DND-41 (cell line): Measurements from ENCODE around the gene ATF4.

ENCODE experiments used
- ATAC-seq: fragments of 200-7000 bp; cut with Tn5 transposase; 3 replicates; pipeline ENCODE4 v1.9.1; 2021; ENCODE audit warnings: low read depth; ENCODE audit not compliant: insufficient read depth
- DNase-seq: peaks from one replicate; pipeline ENCODE4 v3.0.0-alpha.2; 2020
- H2AFZ ChIP-seq: 2 replicates; pipeline ENCODE4 v1.6.0; 2012; ENCODE audit warnings: low read depth, low read length
- H3K27ac ChIP-seq: 2 replicates; pipeline ENCODE4 v1.5.1; 2012; ENCODE audit warnings: low read length, inconsistent platforms
- H3K27me3 ChIP-seq: fragments of 200-600 bp; sonication (generic); 2 replicates; pipeline ENCODE4 v1.6.0; 2012; ENCODE audit warnings: low read length, mild to moderate bottlenecking, inconsistent platforms; ENCODE audit not compliant: insufficient read depth, poor library complexity
- H3K36me3 ChIP-seq: 2 replicates; pipeline ENCODE4 v1.5.1; 2012; ENCODE audit warnings: low read length, inconsistent platforms; ENCODE audit not compliant: insufficient read depth
- H3K4me1 ChIP-seq: 2 replicates; pipeline ENCODE4 v1.5.1; 2012; ENCODE audit warnings: mild to moderate bottlenecking, low read length; ENCODE audit not compliant: insufficient read depth
- H3K4me2 ChIP-seq: 2 replicates; pipeline ENCODE4 v1.6.0; 2012; ENCODE audit warnings: mild to moderate bottlenecking, moderate library complexity, low read length, inconsistent platforms; ENCODE audit not compliant: insufficient read depth
- H3K4me3 ChIP-seq, 2 experiments: fragments of 200-600 bp in 1 of 2; shearing (Covaris generic) in 1 of 2; 2 replicates each; pipeline ENCODE4 v1.5.1; 2012 to 2016; ENCODE audit warnings: inconsistent platforms in 2 of 2, low read length in 2 of 2, mild to moderate bottlenecking in 2 of 2, low read depth in 1 of 2, moderate library complexity in 1 of 2
- H3K79me2 ChIP-seq: 2 replicates; pipeline ENCODE4 v1.6.0; 2012; ENCODE audit warnings: low read length, inconsistent platforms; ENCODE audit not compliant: insufficient read depth
- H3K9ac ChIP-seq: 2 replicates; pipeline ENCODE4 v1.6.0; 2012; ENCODE audit warnings: low read depth, mild to moderate bottlenecking, inconsistent platforms, low read length, moderate library complexity
- H3K9me3 ChIP-seq: 2 replicates; pipeline ENCODE4 v1.5.1; 2012; ENCODE audit warnings: low read length, moderate library complexity, mild to moderate bottlenecking, inconsistent platforms; ENCODE audit not compliant: insufficient read depth, severe bottlenecking
- H4K20me1 ChIP-seq: 2 replicates; pipeline ENCODE4 v1.6.0; 2012; ENCODE audit warnings: low read length; ENCODE audit not compliant: insufficient read depth
- EZH2 ChIP-seq: IDR thresholded peaks from 3 replicates; pipeline ENCODE4 v1.6.1; 2012; ENCODE audit warnings: borderline replicate concordance, low read depth, mild to moderate bottlenecking, moderate library complexity, low read length, inconsistent platforms; ENCODE audit not compliant: severe bottlenecking
- TF ChIP-seq, protein P1 (sequence below): IDR thresholded peaks from 2 replicates; pipeline ENCODE4 v1.5.1; 2012; ENCODE audit warnings: borderline replicate concordance, low read length, moderate library complexity, mild to moderate bottlenecking; ENCODE audit not compliant: poor library complexity, severe bottlenecking; ENCODE audit errors: extremely low read depth

The ATF4 gene

GRCh38 chr22:39565414-39565944 is 45.1 kb downstream of the ATF4 start:
- ATAC-seq (no peak), DNase-seq (no peak)
- Histone ChIP-seq H3K79me2 (no peaks in the 10 kb centered on the region), H3K9ac (no peak overlapping the region), H3K36me3 (no peaks in the 10 kb centered on the region), H3K9me3 (no peaks in the 10 kb centered on the region), H3K4me3 (no peak overlapping the region), H4K20me1 (no peaks in the 10 kb centered on the region), H3K27me3 (no peaks in the 10 kb centered on the region), H2AFZ (no peak overlapping the region), H3K27ac (no peak overlapping the region), H3K4me2 (no peak overlapping the region), H3K4me1 (peaks cover 22% of the 10 kb centered on the region)
- TF ChIP-seq EZH2: no peak
- TF ChIP-seq, protein P1, sequence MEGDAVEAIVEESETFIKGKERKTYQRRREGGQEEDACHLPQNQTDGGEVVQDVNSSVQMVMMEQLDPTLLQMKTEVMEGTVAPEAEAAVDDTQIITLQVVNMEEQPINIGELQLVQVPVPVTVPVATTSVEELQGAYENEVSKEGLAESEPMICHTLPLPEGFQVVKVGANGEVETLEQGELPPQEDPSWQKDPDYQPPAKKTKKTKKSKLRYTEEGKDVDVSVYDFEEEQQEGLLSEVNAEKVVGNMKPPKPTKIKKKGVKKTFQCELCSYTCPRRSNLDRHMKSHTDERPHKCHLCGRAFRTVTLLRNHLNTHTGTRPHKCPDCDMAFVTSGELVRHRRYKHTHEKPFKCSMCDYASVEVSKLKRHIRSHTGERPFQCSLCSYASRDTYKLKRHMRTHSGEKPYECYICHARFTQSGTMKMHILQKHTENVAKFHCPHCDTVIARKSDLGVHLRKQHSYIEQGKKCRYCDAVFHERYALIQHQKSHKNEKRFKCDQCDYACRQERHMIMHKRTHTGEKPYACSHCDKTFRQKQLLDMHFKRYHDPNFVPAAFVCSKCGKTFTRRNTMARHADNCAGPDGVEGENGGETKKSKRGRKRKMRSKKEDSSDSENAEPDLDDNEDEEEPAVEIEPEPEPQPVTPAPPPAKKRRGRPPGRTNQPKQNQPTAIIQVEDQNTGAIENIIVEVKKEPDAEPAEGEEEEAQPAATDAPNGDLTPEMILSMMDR: no peak

DNA sequence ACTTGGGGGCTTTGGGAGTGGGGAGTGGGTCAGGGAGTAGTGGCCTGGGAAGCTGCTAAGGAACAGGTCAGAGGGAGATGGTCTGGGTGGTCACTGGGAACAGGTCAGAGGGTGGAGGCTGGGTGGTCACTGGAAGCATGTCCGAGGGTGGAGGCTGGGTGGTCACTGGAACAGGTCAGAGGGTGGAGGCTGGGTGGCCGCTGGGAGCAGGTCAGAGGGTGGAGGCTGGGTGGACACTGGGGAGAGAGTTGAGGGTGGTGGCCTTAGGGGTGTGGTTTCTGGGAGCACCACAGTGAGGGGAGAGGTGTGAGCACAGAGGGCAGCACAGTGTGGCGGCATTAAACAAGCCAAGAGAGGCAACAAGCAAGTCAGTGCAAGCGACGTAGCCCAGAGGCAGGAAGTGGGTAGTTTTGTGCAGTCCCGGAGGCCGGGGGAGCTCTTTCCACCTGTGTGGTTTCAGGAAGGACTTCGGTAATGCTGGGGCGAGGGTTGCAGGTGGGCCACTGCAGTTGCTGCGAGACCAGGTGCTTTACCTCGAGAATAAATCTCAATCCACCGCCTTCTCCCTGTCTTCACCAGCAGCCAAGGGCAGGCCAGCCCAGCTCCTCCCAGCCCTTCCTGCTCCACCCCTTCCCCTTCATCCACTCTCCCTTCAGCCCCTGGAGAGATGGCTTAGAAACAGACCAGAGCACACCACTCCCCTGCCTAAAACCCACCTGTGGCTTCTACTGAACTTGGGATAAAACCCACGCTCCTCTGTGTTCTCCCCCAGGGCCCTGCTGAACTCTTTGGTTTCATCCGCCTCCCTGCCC is 47.0 kb downstream of the ATF4 start:
- no peak for TF ChIP-seq EZH2
- TF ChIP-seq, protein P1: peak; percentile 69
- no peaks in the 10 kb centered on the region for H3K9me3 ChIP-seq
- no peaks in the 10 kb centered on the region for H3K36me3 ChIP-seq
- H3K27ac ChIP-seq: peak overlapping the region; percentile 65
- peak overlapping the region; percentile 70 for H2AFZ ChIP-seq
- DNase-seq (peak; percentile 80), ATAC-seq (peak; percentile 98)
- peak overlapping the region in 1 of 2 experiments; percentile 49; a peak in 2 of 4 replicates for H3K4me3 ChIP-seq
- no peaks in the 10 kb centered on the region for H3K27me3 ChIP-seq
- H3K4me1 ChIP-seq: peaks cover 22% of the 10 kb centered on the region
- H3K4me2 ChIP-seq: peak overlapping the region; percentile 64
- H4K20me1 ChIP-seq: no peaks in the 10 kb centered on the region
- peak overlapping the region; percentile 8; the same call in 1 of the 2 replicates for H3K9ac ChIP-seq
- no peaks in the 10 kb centered on the region for H3K79me2 ChIP-seq

DNA sequence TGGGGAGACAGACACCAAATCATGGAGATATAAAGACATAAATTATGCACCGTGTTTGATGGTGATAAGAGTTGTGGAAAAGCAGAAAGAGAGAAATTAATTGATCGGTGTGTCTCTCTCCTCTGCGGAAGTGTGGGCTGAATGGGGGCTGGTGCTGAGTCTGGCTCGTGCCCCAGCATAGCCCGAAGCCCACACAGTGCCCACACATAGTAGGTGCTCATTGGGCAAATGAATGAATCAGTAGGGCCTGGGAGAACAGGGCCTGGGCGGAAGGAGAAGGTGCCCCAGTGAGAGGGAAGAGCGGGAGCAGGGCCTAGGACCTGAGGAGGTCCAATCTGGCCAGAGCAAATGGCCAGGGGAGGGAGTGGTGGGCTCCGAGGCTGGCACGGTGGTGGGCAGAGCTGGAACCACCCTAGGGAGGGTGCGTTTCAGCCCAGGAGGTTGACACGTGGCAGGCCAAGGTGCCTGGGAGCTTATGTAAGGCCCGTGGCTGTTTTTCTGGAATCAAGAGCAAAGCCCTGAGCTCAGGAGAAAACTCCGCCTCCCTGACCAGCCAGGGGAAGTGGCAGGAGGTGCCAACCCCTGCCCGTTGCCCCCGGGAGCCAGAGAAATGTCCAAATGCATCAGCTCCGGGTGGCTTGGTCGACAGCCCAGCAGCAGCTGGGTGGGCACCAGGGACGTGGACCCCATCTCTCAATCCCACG is 48.1 kb downstream of the ATF4 start:
- peak overlapping the region; percentile 65; the same call in 1 of the 2 replicates for H3K27ac ChIP-seq
- H3K4me3 ChIP-seq: no peak overlapping the region
- H3K79me2 ChIP-seq: no peaks in the 10 kb centered on the region
- DNase-seq: no peak
- H3K9ac ChIP-seq: no peak overlapping the region
- TF ChIP-seq, protein P1: no peak
- TF ChIP-seq EZH2: no peak
- H3K9me3 ChIP-seq: no peaks in the 10 kb centered on the region
- H3K27me3 ChIP-seq: no peaks in the 10 kb centered on the region
- peaks cover 22% of the 10 kb centered on the region for H3K4me1 ChIP-seq
- no peak overlapping the region for H2AFZ ChIP-seq
- ATAC-seq: no peak
- H3K36me3 ChIP-seq: no peaks in the 10 kb centered on the region
- peak overlapping the region; percentile 64; the same call in 1 of the 2 replicates for H3K4me2 ChIP-seq
- H4K20me1 ChIP-seq: no peaks in the 10 kb centered on the region
